Activated CD4-positive, CD25-positive, alpha-beta regulatory T cell (primary cell): ENCODE results near the gene VAV2.

Experiments used
- DNase-seq, 4 experiments: peaks; one replicate each; lab custom pipeline; 2025; lab: John Stamatoyannopoulos, UW

Gene VAV2

DNA sequence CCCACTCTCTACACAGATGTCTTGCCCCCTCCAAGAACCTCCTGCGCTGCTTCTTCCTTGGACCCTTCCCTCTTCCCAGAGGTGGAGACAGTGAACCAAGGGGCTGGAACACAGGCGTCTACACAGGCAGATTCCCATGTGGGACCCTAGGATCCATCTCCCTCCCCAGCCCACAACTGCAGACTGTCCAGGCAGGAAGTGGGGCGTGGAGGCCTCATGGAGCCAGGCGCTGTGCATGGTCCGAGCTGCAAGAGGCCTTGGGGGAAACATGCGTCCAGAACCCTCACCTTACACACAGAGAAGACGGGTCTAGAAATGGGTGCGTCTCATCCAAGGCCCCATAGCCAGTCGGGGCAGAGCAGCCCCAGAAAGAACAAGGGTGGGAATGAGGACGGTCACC lies 117.5 kb downstream of the VAV2 start:
- DNase-seq: no peak

DNA sequence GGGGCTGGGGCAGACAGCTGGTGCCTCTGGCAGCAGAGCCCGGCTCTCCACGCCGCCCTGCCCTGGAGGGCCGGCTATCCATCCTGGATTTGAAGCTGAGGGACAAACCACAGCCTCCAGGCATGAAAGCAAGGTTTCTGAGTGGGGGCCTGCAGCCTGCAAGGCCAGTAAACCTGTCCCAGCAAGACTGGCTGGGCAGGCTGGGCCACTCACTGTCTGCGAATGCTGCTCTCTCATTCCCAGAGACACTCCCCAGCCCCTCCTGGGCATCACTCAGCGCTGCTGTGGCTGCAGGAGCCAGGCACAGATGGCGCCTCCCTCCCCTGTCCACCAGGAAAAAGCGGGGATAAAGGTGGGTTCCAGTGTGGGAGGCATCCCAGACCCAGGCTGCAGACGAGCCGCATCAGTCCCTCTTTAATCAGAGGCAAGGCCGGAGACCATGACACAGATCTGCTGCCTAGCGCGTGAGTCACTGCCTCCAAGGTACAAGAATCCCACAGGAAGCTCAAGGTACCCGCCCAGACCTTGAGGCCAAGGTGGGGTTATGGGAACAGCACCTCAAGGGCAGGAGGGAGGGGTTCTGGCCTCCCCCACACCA lies 118.0 kb downstream of the VAV2 start:
- DNase-seq: no peak

DNA sequence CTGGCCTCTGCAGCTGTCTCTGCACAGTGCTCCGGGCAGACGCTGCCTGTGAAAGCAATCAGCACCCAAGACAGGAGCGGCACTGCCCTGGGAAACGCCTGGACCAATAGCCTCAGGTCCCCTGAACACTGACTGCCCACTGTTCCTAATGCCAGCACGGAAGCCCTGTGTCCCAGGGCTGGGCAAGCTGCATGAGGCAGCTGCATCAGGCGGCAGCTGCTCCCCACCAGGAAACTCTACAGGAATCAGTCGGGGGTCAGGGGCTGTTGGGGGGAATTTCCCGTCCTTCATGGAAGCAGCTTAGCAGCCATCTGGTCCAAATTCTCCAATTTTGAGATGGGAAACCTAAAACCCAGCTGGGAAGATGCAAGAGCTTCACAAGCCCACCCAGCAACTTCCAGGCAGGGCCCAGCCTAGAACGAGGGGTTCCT lies 118.6 kb downstream of the VAV2 start:
- DNase-seq: no peak

DNA sequence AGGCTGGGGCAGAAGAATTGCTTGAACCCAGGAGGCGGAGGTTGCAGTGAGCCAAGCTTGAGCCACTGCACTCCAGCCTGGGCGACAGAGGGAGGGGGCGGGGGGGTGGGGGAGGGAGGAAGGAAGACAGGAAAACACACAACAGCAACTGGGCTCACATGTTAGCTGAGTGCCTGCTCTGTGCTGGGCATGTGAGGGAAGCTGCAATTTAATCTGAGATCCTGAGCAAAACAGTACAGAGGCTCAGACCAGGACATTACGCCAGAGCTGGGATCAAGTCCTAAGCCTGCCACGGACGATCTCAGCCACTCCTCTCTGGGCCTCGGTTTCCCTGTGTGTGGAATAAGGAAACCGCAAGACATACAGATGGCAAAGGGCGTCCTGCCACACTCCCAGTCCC lies 119.1 kb downstream of the VAV2 start:
- DNase-seq: no peak

- DNase-seq: no peak
Observed at GRCh38 chr9:133870598-133871595, 121.2 kb downstream of the VAV2 start.

- DNase-seq: no peak
Observed at GRCh38 chr9:133869674-133870405, 122.3 kb downstream of the VAV2 start.

DNA sequence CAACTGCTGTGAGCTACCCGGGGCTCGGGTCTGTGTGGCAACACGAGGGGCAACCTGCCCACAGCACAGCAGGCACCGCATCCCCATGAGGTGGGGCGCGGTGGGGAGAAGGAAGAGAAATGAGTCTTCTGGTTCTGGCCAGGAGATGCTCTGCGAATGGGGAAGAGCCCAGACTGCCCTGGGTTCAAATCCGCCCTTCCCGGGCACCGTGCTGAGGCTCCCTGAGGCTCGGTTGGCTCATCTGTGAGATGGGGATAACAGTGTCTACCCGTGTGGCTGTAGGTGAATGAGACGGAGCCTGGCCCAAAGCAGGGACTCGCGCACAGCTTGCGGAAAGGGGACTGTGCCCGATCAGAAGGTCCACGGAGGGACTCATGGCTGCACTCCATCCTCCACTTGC lies 123.9 kb downstream of the VAV2 start:
- no peak for DNase-seq

DNA sequence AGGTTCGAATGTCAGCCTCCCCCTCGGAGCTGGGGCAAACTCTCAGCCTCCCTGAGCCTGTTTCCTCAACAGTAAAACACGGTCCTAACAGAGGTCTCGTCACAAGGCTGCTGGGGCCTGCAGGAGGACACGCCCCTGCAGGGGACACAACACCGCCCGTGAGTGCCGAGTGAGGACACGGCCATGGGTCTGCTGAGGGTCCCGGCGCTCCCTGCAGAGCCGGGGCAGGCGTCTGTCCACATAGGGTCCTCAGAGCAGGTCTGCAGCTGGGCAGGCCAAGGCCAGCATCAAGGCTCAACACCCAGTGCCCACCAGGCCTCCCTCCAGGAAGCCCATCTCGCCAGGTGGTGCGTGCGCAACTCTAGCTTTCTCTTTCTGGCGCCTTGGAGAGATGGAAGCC lies 125.2 kb downstream of the VAV2 start:
- DNase-seq: no peak

- DNase-seq: no peak
Observed at GRCh38 chr9:133864011-133864410, 128.1 kb downstream of the VAV2 start.

GRCh38 chr9:133863257-133863592 lies 128.9 kb downstream of the VAV2 start:
- no peak for DNase-seq

GRCh38 chr9:133862585-133863256 lies 129.4 kb downstream of the VAV2 start:
- DNase-seq: no peak

- DNase-seq: no peak
Observed at GRCh38 chr9:133861692-133862091, 130.4 kb downstream of the VAV2 start.

DNA sequence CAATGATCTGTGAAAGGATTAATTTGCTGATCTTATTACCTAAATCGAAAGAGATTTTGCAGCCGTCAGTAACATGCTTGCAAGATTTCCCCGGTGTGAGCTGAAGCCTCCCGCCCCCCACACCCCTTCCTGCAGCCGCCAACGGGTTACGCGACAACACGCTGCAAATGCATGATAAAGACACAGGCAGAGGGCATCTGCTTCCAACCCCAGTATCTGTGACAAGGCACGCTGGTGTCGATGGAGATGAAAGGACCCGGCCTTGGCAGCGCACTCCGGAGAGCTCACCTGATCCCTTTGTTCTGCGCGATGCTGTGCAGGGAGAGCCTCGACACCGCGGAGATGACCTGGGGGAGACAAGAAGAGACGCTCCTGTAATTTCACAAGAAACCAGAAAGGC lies 131.0 kb downstream of the VAV2 start:
- no peak for DNase-seq

- DNase-seq: no peak
Observed at GRCh38 chr9:133858771-133859170, 133.4 kb downstream of the VAV2 start.

- no peak for DNase-seq
Observed at GRCh38 chr9:133857639-133858038, 134.5 kb downstream of the VAV2 start.

DNA sequence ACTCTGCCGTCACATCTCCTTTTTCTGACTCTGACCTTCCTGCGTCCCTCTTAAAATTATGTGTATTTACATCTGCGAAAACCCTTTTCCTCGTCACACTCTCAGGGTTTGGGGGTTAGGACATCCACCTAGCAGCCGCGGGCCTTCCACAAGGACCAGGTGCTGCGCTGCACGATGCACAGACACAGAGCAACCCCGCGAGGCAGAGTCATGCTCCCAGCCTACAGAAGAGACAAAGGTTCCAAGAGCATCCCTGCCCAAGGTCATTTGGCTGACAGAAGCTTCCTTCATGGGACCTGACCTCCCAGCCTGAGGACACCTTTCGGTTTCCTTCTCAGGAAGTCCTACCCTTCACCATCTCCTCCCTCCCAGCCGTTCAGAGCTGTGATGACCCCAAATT lies 135.3 kb downstream of the VAV2 start:
- no peak for DNase-seq

- no peak for DNase-seq
Observed at GRCh38 chr9:133855802-133856521, 136.2 kb downstream of the VAV2 start.

DNA sequence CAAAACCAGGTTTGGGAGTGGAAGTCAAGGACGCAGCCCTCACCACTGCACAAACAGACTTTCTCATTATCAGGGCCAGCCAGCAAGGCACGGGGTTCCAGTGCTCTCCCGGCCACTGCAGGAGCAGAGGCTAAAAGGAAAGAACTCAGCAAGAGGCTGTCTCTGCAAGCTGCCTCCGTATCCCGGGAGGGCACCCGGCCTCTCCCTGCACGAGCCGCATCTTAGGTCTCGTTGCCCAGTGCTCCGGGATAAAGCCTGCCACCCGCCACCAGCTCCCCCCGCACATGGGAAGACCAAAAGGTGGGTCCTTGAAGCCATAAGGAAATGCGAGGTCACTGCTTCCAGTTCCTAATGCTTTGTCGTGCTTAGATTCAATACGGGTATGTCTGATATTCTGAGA lies 136.8 kb downstream of the VAV2 start:
- no peak for DNase-seq

GRCh38 chr9:133854765-133855164 lies 137.4 kb downstream of the VAV2 start:
- DNase-seq: no peak

GRCh38 chr9:133854048-133854447 lies 138.1 kb downstream of the VAV2 start:
- DNase-seq: no peak

DNA sequence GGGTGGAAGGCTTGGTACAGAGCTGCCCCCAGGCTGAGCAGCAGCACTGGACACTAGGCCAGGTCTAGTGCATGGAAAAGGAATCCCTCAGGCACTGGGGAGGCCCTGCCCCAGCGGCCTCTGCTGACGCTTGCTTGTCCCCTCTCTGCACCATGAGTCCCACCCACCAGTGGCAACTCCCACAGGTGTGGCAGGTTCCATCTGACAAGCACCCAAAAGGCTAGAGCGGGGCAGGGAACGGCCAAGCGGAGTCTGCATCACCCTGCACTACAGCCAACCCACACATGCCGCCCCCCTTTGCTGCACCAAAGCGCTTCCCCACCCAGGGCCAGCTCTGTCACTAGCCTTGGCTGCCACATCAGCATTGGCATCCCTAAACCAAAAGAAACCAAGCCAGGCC lies 138.8 kb downstream of the VAV2 start:
- DNase-seq: no peak

- DNase-seq: no peak
Observed at GRCh38 chr9:133852431-133852830, 139.7 kb downstream of the VAV2 start.
